HG03460 (cell line): ENCODE results near the gene PLCB2.

Experiments
- ATAC-seq: cut with Tn5 transposase; IDR thresholded peaks from one replicate; pipeline ENCODE4 v1.9.1; 2021; ENCODE audit not compliant: unreplicated experiment

The PLCB2 gene

DNA sequence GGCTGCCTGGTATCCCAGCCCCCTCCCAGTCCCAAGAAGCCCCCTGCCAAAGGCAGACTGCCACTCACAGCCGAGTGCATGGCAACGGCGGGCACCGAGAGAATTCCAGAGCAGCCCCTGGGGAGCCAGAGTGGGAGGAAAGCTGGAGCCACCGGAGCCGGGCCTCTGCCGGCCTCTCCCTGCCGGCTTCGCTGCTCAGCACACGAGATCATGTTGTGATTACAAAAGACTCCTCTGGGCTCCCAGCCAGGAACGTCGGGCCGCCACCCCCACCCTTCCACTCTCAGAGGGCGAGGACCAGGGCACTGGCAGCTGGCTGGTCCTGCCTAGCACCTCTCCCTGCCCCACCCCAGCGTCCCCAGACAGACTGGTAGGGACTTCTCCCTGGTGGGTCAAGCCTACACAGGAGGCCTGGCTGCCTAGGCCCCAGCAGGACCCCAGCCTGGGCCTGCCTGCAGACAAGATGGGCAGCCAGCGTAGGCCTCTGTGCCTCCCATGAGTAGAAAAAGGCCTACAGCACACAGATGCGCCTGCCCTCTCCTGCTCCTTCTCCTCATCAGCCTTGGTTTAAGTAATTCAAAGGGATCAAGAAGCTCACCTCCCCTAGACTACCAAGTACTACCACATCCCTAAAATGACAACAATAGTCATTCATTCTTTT is 33.1 kb upstream of the PLCB2 start, which contains the start of gene CCDC9B:
Gene CCDC9B, minus strand, starts transcription at position 200 of the 661 bp plus-strand sequence. Its CDS starts 120 bp downstream, at position 80.
- no peak for ATAC-seq

DNA sequence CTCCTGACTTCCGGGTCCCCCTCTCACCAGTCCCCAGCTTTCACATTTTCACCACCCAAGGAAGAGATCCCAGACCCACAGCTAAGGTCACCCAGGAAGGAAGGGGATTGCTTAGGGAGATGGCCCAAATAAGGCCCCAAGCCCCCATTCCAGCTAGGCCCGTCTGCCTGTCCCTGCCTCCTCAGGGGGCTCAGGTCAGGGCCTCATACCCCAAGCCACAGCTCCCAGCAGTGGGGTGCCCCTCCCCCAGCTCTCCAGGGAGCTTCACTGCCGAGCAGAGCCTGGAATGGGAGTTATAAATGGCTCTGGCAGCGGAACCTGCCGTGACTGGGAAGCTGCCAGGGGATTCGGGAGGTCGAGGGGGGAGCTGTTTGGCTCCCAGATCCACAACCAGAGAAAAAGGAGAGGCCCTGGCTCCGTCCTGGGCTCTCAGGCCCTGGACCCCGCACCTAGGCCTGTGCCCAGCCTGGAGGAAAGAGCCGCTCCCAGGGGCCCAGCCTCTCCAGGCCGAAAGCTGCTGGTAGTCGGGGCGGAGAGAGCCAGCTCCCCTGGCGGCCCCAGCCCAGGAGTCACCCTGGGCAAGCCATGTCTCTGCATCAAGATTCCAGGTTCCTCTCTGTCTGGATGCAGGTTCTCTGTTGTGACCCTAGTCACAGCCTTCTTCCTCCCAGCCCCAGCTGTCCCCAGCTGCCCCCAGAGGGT is 32.5 kb upstream of the PLCB2 start:
- no peak for ATAC-seq

DNA sequence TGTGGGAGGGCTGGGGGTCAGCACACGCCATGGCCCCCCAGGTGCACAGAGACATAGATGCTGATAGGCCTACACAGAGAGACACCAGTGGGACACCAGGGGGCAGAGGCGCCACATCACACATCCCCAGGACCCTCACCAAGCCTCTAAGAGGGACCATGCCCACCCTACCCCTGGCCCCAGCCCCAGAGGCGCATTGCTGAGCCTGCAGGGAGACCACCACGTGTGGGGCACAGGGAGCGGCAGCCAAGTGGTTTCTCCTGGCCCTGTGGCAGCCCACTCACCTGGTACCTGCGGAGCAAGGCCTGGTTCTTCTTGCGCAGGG is 31.8 kb upstream of the PLCB2 start:
- no peak for ATAC-seq

DNA sequence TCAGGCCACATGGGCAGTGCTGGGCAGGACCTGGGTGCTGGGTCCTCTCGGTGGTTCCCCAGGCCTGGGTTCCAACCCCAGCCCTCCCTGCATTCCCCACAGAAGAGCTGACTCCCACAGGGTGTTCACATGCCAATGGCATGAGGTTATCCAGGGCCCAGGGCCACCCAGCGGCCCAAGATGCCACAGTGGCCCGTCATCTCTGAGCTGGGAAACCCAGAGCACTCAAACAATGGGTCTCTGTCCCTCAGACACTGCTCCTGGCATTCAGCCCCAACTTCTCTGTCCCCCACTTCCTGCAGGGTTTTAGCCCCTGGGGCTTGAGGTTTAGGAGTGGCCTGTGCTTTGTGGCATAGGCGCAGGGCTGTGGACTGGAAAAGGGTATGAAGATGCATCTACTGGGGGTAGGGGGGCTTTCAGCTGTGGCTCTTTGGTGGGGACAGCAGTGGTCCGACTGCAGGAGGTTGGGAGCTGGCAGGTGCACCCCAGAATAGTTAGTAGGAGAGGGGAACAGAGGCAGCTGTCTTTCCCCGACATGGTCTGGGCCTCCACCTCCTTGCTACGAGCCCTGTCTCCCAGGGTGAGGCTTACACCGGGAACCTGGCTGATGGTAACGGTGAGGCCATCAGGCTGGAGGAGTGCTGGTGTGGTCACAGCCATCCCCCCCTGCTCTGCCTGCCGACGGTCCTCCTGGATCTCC is 31.3 kb upstream of the PLCB2 start:
- no peak for ATAC-seq

DNA sequence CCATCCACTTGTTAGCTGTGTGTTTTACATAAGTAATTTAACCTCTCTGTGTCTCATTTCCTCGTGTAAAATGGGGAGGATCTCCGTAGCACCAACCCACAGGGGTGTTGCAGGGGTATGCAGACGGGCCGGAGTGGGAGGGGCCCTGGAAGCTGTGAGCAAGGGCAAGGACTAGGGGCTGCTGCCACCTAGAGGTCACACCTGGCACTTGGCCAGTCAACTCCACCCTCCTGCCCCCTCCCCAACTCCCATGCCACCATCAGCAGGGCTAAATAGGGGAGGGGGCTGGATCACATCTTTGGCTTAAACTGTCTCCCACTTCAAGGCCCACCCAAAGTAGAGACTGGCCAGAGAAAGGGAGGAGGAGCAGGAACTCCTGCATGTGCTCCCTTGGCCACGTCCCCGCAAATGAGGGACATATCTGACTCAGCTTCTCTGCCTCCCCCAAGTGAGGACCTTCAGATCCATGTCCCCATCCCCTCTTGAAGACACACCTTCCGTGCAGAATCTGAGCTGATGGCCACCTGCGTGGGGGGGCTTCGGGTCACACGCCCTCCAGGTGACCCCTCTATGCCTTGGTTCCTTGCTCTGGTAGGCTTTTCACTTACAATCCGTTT is 30.4 kb upstream of the PLCB2 start:
- no peak for ATAC-seq

DNA sequence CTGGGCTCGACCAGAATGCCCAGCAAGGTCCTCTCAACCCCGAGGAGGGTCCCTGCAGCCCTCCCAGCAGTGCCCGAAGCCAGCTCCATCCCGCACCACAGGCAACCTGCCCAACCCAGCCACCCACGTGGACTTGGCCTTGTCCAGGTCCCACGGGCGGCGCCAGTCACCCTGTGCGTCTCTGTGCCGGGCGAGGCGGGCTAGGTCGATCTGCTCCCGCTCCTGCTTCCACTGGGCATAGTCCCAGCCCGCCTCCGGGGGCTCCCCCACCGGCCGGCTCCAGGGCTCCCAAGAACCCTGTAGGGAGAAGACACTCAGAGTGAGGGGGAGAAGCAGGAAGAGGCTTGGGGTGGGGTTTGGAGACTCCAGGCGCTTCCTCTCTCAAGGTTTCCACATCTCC is 29.9 kb upstream of the PLCB2 start:
- ATAC-seq, result no peak

DNA sequence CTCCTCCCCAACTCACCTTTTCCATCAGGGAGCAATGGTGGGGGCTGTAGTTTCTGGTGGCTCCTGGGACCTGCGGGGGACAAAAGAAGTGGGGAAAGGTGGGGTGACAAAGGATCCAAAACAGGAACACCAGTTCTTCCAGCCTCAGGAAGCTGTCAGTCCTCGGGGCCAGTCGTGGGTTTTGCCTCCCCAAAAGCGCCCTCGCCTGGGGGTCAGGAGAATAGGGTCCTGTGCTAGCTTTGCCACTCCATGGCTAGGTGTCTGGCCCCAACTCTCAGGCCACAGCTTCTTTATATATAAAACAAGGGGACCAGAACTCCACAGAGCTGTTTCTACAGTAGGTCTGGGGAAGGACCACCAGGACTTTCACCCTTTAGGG is 29.0 kb upstream of the PLCB2 start:
- ATAC-seq, result no peak

DNA sequence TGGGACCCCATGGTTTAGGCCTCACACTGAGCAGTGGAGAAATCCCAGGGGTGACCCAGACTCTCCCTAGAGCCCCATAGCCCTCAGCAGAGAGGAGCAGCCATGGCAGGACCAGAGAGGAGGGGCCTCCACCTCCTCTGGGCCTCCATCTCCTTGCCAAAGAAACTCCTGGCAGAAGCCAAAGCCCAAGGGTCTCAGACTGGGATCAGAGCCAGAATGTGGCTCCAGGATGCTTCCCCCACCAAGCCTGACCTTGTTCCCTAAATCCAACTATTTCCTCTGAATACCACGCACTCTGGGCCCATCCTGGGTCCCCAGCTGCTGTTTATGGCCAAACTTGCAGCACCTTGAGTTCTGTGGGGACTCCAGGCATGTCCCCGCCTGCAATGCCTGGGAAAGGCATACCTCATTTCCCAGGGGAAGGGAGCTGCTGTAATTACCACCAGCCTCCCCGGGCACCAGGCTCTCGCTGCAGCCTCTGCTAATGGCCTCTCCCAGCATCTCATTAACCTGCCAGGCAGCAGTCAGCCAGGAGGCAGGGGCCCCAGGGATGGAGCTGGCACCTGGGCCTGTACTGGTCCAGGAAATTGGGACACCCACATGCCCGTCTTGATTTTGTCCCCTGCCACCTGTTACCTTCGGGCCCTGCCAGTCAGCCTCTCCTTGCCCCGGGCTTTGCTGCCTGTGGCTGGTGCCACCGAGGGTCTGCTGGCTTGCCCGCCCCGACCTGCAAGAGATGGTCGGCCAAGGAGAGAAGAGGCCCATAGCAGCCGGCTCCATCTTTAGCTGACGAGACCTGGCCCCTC is 28.4 kb upstream of the PLCB2 start:
- ATAC-seq, result no peak

DNA sequence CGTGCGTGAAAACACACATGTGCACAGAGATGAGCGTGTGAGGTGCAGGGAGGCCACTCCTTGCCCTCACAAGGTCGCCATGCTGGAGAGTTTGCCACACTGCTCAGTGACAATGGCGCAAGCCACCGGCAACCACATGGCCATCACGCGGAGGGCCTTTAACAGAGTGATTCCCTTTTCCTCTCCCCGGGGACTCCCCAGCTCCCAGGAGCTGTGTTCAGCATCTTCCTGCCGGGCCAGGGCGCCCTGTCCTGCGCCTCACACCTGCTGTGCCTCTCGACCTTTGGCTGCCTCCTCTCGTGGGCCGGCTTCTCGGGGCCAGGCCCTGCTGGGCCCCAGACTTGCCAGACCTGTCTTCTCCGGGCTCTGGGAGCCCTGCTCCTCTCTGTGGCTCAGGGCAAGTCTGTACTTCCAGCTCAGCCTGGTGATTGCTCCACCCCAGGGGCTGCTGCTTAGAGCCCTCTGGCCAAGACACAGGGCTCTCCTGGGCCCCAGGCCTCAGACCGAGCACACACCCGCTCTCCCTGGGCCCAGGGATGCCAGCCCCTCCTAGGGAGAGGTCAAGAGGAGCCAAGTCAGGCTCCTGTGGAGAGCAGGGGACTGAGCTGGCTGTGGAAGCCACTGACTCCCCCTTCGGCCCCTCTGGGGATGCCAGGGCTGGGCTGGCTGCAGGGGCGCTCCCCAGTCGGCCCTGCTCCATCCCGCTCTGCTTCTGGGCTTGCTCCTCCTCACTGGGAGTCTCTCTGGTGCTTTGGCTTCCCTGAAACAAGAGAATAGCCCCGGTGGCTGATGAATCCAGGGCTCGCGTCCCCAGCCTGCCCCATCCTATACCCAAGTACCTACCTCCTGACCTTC is 27.4 kb upstream of the PLCB2 start:
- ATAC-seq, result no peak

DNA sequence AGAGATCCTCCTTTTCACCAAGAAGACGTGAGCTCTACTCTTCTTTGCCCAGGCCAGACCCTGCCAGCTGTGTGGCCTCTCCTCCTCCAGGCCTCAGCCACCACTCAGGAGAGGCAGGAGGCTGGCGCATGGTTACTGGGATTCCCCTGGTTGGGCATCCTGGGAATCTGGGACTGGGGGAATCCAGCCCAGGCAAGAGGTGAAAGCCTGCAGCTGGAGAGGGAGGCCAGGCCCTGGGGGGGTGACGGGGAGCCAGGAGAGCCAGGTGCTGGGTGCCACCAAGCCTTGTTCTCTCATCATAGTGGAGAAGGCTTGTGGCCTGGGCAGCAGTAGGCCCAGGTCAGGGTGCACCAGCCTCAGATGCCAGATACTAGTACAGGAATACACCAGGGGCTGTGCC is 26.8 kb upstream of the PLCB2 start:
- ATAC-seq, result no peak

DNA sequence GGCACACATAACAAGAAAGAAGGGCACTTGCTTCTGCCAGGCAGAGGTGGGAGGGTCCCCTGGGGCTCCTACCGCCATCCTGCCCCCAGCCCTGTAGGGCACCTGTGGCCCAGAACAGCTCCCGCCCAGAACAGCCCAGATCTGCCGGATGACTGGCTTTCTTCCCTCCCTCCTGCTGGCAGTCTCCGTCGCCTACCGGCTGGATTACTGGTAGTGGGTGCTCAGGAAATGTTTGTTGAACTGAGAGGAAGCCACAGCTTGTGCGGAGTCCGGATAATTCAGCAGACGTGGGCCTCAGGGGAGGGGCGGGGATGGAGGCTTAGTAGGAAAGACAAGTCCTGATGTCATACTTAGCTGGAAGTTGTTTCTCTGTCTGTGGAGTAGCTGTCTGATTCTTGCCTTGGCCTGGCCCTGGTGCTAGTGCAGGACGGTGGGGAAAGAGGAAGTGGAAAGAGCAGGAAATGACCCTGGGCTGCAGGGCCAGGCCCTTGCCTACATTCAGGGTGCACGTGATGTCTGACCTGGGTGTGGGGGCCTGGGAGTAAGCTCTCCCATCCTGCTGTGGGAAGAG is 26.3 kb upstream of the PLCB2 start:
- peak; percentile 56 for ATAC-seq

DNA sequence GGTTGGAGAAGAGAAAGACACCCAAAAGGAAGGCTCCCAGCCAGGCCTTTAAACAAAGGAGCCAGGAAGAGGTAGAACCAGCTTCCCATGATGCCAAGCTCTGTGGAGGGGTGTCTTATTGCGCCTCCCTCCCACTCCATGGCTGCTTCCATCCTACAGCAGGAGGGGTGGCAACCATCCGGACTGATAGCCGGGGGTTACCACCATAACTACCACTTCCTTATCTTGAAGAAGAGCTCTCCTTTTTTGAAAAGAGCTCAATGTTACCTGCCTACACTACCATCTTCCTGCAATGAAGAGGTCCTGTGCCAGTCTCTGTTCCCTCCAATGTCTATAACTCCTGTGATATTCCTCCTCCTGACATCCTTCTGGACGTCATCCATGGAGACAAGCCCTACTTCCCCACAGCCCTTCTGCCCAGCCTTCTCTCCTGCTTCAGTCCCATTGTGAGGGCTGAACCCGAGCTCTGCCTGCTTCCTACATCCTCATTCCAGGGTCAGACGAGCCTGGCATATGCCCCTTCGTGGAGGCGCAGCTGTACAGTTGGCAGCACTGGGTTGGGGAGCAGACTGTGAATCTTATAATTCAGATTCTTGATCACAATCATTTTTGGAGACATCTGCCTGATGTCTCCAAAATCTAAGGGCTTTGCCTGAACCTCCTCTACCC is 24.5 kb upstream of the PLCB2 start:
- no peak for ATAC-seq

DNA sequence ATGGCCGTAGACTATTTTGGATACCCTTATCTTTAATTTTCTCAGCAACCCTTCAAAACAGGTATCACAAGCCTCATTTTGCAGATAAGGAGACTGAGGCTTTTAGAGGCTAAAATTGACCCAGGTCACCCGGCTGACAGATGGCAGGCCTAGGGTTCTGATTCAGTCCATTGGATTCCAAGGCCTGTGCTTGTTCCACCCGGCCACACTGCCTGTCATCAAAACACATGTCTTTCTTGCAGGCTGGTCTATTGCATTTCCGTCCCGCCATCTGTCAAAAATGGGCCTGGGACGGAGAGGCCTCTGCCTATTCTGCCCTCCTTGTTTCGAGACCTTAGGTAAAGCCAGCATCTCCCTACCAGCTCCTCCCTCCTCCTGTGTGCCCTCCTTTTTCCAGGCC is 23.9 kb upstream of the PLCB2 start:
- no peak for ATAC-seq

DNA sequence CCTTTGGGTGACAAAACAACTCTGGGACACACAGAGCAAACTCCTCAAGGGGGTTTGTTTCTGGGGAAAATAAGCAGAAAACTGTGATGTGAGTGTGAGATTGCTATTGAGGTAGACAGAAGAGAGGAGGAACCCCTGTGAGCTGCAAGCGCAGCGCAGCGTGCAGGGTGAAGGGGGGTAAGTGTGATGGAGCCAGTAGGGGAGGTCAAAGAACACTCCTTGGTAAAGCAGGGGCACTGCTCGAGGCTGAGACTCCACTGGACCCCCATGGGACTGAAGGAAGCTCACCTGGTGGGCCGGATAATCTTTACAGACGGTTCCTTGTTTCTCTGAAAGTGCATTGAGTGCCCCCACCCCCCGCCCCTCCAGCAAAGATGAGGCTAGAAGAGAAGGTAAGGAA is 23.3 kb upstream of the PLCB2 start:
- no peak for ATAC-seq

DNA sequence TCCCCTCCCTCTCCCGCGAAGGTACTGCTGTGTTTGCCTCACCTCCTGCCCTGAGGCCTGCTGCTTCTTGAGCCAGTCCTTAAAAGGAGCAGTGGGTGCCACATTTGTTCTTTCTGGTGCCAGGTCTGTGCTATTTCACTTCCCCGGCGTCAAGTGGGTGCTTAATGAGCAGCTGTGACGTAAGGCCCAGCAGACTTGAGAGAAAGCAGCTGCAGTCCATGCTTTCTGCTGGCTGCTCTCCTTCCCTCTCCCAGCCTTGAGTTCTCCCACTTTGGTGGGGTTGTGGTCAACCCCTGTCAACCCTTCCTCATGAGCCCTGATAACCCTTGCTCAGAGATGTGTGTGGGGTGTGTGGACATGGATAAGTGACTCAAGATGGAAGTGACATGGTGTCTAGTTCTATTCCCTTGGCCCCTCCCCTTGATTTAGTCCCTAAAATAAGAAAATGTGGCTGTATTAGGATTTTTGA is 22.7 kb upstream of the PLCB2 start:
- ATAC-seq, result no peak

DNA sequence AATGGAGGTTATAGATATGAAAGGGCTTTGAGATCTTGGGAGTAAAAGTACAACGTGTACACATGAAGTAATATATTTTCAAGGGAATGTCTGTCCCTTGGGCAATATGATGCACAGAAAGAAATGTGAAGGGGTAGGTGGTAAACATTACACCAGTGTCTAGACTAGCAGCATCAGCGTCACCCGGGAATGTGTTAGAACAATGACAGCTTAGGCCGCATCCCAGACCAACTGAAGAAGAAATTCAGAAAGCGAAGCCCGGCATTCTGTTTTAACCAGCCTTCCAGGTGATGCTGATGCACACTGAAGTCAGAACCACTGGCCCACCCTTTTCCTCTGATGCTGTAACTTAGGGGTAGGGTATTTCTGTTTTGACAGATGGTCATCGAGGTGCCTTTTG is 22.1 kb upstream of the PLCB2 start:
- ATAC-seq, result no peak

DNA sequence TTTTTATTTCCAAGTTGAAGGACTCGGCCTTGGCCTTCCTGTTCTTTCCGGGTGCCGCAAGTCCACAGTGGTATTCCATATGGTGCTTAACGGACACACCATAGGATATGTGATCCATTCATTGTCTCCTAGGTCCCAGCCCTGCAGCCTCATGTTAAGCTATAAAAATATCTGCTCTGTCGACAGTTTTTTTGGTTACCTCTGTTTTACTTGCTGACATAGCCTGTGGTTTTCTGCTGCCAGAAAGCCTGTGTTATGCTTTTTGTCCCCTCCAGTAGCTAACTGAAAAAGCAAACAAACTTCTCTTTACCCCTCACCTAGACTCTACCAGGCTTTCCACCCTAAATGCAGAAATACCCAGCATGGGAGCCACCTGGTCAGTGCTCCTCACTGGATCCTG is 21.0 kb upstream of the PLCB2 start:
- no peak for ATAC-seq

DNA sequence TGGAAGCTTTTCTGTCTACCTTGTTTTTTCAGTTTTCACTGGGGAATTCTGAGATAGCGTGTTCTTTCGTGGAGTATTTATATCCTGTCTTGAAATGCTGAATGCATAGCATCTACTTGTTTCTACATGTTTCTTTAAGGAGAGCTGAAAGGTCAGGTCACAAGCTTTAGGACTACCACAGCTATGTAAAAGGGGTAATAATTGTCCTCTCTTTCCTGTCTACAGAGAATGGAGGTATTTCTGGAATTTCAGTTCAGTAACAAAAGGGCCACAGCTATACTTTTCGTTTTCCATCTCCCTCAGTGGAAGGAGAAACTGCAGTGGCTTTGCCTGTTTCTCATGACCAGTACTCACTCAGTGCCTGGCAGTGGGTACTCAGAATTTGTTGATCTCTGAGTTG is 20.4 kb upstream of the PLCB2 start:
- ATAC-seq, result no peak

DNA sequence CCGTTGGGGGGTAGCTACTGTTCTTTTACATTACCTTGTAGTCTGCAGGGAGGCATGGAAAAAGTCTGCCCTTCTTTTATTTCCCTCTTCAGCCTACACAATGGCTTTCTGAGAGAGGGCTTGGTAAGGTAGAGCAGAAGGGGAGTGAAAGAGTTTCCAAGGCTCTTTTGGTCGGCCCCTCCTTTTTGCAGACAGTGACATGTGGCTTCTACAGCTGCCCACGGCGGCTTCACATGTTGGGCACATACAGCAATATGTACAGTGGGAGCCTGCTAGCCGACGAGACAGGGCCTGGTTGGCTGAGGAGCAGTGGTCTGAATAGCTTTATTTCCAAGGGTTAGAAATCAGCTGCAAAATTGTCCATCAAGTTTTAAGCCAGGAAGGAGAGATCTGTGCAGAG is 19.7 kb upstream of the PLCB2 start:
- no peak for ATAC-seq
